ENCODE data around the gene ATP6V1D.

Gene ATP6V1D

GRCh38 chr14:67371247-67372148 is 11.9 kb upstream of the ATP6V1D start:
- Histone ChIP-seq H2BK120ac (ENCODE audit: low read depth, low read length) (no peak overlapping the region), H3K79me1 (replicated peaks; ENCODE audit: low read length, poor library complexity, severe bottlenecking) (peaks cover 25% of the 10 kb centered on the region), H4K91ac (ENCODE audit: low read length) (no peak overlapping the region), H2AFZ (ENCODE audit: low read depth, low read length) (no peak overlapping the region), H3K18ac (ENCODE audit: low read depth in 1 of 2, low read length in 2 of 2) (no peak overlapping the region), H3K27ac (ENCODE audit: low read length, poor library complexity, severe bottlenecking) (no peak overlapping the region), H2BK12ac (ENCODE audit: low read length in 2 of 2) (no peak overlapping the region), H2BK15ac (ENCODE audit: low read depth, poor library complexity, severe bottlenecking) (no peak overlapping the region), H3K9ac (ENCODE audit: low read length) (no peak overlapping the region), H3K4ac (ENCODE audit: low read depth in 1 of 2, low read length in 2 of 2) (no peak overlapping the region), H3K27me3 (ENCODE audit: control insufficient read depth in 1 of 2, insufficient read depth in 1 of 2, low read length in 2 of 2) (no peaks in the 10 kb centered on the region), H3K23ac (ENCODE audit: low read length in 2 of 2) (no peak overlapping the region), H4K8ac (ENCODE audit: low read length) (no peak overlapping the region), H2AK5ac (ENCODE audit: low read length, severe bottlenecking) (no peak overlapping the region), H3K4me2 (ENCODE audit: low read length, poor library complexity, severe bottlenecking) (no peak overlapping the region), H3K14ac (ENCODE audit: low read length in 2 of 2) (no peak overlapping the region), H2BK5ac (ENCODE audit: low read depth, low read length, poor library complexity, severe bottlenecking) (no peak overlapping the region), H3K36me3 (ENCODE audit: control insufficient read depth in 1 of 2, insufficient read depth in 2 of 2, low read depth in 1 of 2, low read length in 2 of 2) (peaks cover 16 to 91% of the 10 kb centered on the region in 2 experiments), H3K4me3 (ENCODE audit: insufficient read depth in 1 of 2, low read depth in 1 of 2, low read length in 2 of 2) (no peak overlapping the region), H3K4me1 (ENCODE audit: control insufficient read depth, insufficient read depth, low read depth, low read length) (peaks cover 1% of the 10 kb centered on the region), H3K9me3 (ENCODE audit: control insufficient read depth, low read length) (no peaks in the 10 kb centered on the region)
- 100% methylated on average over 1 of the region's 4 CpGs for WGBS
- DNase-seq: peak; percentile 41

- WGBS: 96% methylated on average over 5 of the region's 5 CpGs
- Histone ChIP-seq H3K27ac (ENCODE audit: low read length, poor library complexity, severe bottlenecking) (no peak overlapping the region), H3K4me1 (ENCODE audit: control insufficient read depth, insufficient read depth, low read depth, low read length) (peaks cover 1% of the 10 kb centered on the region), H4K91ac (ENCODE audit: low read length) (no peak overlapping the region), H3K18ac (ENCODE audit: low read depth in 1 of 2, low read length in 2 of 2) (no peak overlapping the region), H3K4ac (ENCODE audit: low read depth in 1 of 2, low read length in 2 of 2) (no peak overlapping the region), H2AFZ (ENCODE audit: low read depth, low read length) (no peak overlapping the region), H3K4me3 (ENCODE audit: insufficient read depth in 1 of 2, low read depth in 1 of 2, low read length in 2 of 2) (no peak overlapping the region), H3K9me3 (ENCODE audit: control insufficient read depth, low read length) (no peaks in the 10 kb centered on the region), H2AK5ac (ENCODE audit: low read length, severe bottlenecking) (no peak overlapping the region), H3K23ac (ENCODE audit: low read length in 2 of 2) (no peak overlapping the region), H2BK15ac (ENCODE audit: low read depth, poor library complexity, severe bottlenecking) (peak overlapping the region; percentile 40), H3K27me3 (ENCODE audit: control insufficient read depth in 1 of 2, insufficient read depth in 1 of 2, low read length in 2 of 2) (no peaks in the 10 kb centered on the region), H3K9ac (ENCODE audit: low read length) (no peak overlapping the region), H2BK5ac (ENCODE audit: low read depth, low read length, poor library complexity, severe bottlenecking) (no peak overlapping the region), H3K14ac (ENCODE audit: low read length in 2 of 2) (no peak overlapping the region), H3K36me3 (ENCODE audit: control insufficient read depth in 1 of 2, insufficient read depth in 2 of 2, low read depth in 1 of 2, low read length in 2 of 2) (peaks cover 19 to 91% of the 10 kb centered on the region in 2 experiments), H3K79me1 (replicated peaks; ENCODE audit: low read length, poor library complexity, severe bottlenecking) (peaks cover 25% of the 10 kb centered on the region), H4K8ac (ENCODE audit: low read length) (no peak overlapping the region), H2BK12ac (ENCODE audit: low read length in 2 of 2) (no peak overlapping the region), H3K4me2 (ENCODE audit: low read length, poor library complexity, severe bottlenecking) (no peak overlapping the region), H2BK120ac (ENCODE audit: low read depth, low read length) (no peak overlapping the region)
- no peak for DNase-seq
Observed at GRCh38 chr14:67370830-67371229, 11.2 kb upstream of the ATP6V1D start.

GRCh38 chr14:67365476-67365875 is 5.9 kb upstream of the ATP6V1D start:
- Histone ChIP-seq H3K27ac (ENCODE audit: low read length, poor library complexity, severe bottlenecking) (no peak overlapping the region), H3K18ac (ENCODE audit: low read depth in 1 of 2, low read length in 2 of 2) (no peak overlapping the region)

GRCh38 chr14:67360470-67361206 is 1.0 kb upstream of the ATP6V1D start:
- H2BK5ac ChIP-seq (ENCODE audit: low read depth, low read length, poor library complexity, severe bottlenecking): no peak overlapping the region
- peak overlapping the region; percentile 41 for H2BK15ac ChIP-seq (ENCODE audit: low read depth, poor library complexity, severe bottlenecking)
- peak overlapping the region; percentile 95 for H3K9ac ChIP-seq (ENCODE audit: low read length)
- H3K4ac ChIP-seq (ENCODE audit: low read depth in 1 of 2, low read length in 2 of 2): peak overlapping the region in 1 of 2 experiments; percentile 85
- H3K18ac ChIP-seq (ENCODE audit: low read depth in 1 of 2, low read length in 2 of 2): peak overlapping the region in 1 of 2 experiments; percentile 87
- peak overlapping the region in 1 of 2 experiments; percentile 92 for H3K14ac ChIP-seq (ENCODE audit: low read length in 2 of 2)
- H3K36me3 ChIP-seq (ENCODE audit: control insufficient read depth in 1 of 2, insufficient read depth in 2 of 2, low read depth in 1 of 2, low read length in 2 of 2): peaks cover 0 to 24% of the 10 kb centered on the region in 2 experiments
- peak overlapping the region; percentile 95 for H3K27ac ChIP-seq (ENCODE audit: low read length, poor library complexity, severe bottlenecking)
- DNase-seq: no peak
- H3K79me1 ChIP-seq (replicated peaks; ENCODE audit: low read length, poor library complexity, severe bottlenecking): peaks cover 3% of the 10 kb centered on the region
- no peak overlapping the region for H4K91ac ChIP-seq (ENCODE audit: low read length)
- no peak overlapping the region for H2BK120ac ChIP-seq (ENCODE audit: low read depth, low read length)
- no peaks in the 10 kb centered on the region for H3K27me3 ChIP-seq (ENCODE audit: control insufficient read depth in 1 of 2, insufficient read depth in 1 of 2, low read length in 2 of 2)
- peak overlapping the region in 1 of 2 experiments; percentile 54 for H2BK12ac ChIP-seq (ENCODE audit: low read length in 2 of 2)
- H3K23ac ChIP-seq (ENCODE audit: low read length in 2 of 2): peak overlapping the region in 1 of 2 experiments; percentile 89
- peak overlapping the region; percentile 74 to 94 for H3K4me3 ChIP-seq (ENCODE audit: insufficient read depth in 1 of 2, low read depth in 1 of 2, low read length in 2 of 2)
- H3K4me2 ChIP-seq (ENCODE audit: low read length, poor library complexity, severe bottlenecking): peak overlapping the region; percentile 94
- H3K4me1 ChIP-seq (ENCODE audit: control insufficient read depth, insufficient read depth, low read depth, low read length): peaks cover 8% of the 10 kb centered on the region
- no peaks in the 10 kb centered on the region for H3K9me3 ChIP-seq (ENCODE audit: control insufficient read depth, low read length)
- WGBS: under 1% methylated on average over 27 of the region's 34 CpGs
- H4K8ac ChIP-seq (ENCODE audit: low read length): peak overlapping the region; percentile 5
- H2AK5ac ChIP-seq (ENCODE audit: low read length, severe bottlenecking): peak overlapping the region; percentile 31
- peak overlapping the region; percentile 36 for H2AFZ ChIP-seq (ENCODE audit: low read depth, low read length)

More at GRCh38 chr14:67365476-67365875, 5.9 kb upstream of the ATP6V1D start:
- Histone ChIP-seq H2BK120ac (ENCODE audit: low read depth, low read length) (no peak overlapping the region), H4K8ac (ENCODE audit: low read length) (no peak overlapping the region), H3K4me3 (ENCODE audit: insufficient read depth in 1 of 2, low read depth in 1 of 2, low read length in 2 of 2) (no peak overlapping the region), H3K4me2 (ENCODE audit: low read length, poor library complexity, severe bottlenecking) (no peak overlapping the region), H3K23ac (ENCODE audit: low read length in 2 of 2) (no peak overlapping the region), H2BK12ac (ENCODE audit: low read length in 2 of 2) (no peak overlapping the region), H3K9ac (ENCODE audit: low read length) (no peak overlapping the region), H3K27me3 (ENCODE audit: control insufficient read depth in 1 of 2, insufficient read depth in 1 of 2, low read length in 2 of 2) (no peaks in the 10 kb centered on the region), H3K4me1 (ENCODE audit: control insufficient read depth, insufficient read depth, low read depth, low read length) (peaks cover 2% of the 10 kb centered on the region), H2AK5ac (ENCODE audit: low read length, severe bottlenecking) (no peak overlapping the region), H3K79me1 (replicated peaks; ENCODE audit: low read length, poor library complexity, severe bottlenecking) (peaks cover 15% of the 10 kb centered on the region), H4K91ac (ENCODE audit: low read length) (no peak overlapping the region), H3K4ac (ENCODE audit: low read depth in 1 of 2, low read length in 2 of 2) (no peak overlapping the region), H3K36me3 (ENCODE audit: control insufficient read depth in 1 of 2, insufficient read depth in 2 of 2, low read depth in 1 of 2, low read length in 2 of 2) (peaks cover 16 to 68% of the 10 kb centered on the region in 2 experiments), H3K9me3 (ENCODE audit: control insufficient read depth, low read length) (no peaks in the 10 kb centered on the region), H3K14ac (ENCODE audit: low read length in 2 of 2) (no peak overlapping the region), H2AFZ (ENCODE audit: low read depth, low read length) (no peak overlapping the region), H2BK5ac (ENCODE audit: low read depth, low read length, poor library complexity, severe bottlenecking) (no peak overlapping the region), H2BK15ac (ENCODE audit: low read depth, poor library complexity, severe bottlenecking) (no peak overlapping the region)
- DNase-seq: no peak
- WGBS: 100% methylated on average over 1 of the region's 4 CpGs

All from mesenchymal stem cell (in vitro differentiated cells and primary cell).